GM19438 (cell line): ENCODE results near the gene BPIFB3.
"Not testable (repeated sequence)": the region's sequence is repeated elsewhere in the genome, so short reads cannot be mapped to it uniquely, and the experiment has no call there.

Experiments used
- ATAC-seq: cut with Tn5 transposase; IDR thresholded peaks from one replicate; pipeline ENCODE4 v1.9.1; 2021; ENCODE audit warnings: low read depth; ENCODE audit not compliant: unreplicated experiment

The BPIFB3 gene

GRCh38 chr20:33027769-33028751, 25.6 kb upstream of the BPIFB3 start:
- no peak for ATAC-seq

DNA sequence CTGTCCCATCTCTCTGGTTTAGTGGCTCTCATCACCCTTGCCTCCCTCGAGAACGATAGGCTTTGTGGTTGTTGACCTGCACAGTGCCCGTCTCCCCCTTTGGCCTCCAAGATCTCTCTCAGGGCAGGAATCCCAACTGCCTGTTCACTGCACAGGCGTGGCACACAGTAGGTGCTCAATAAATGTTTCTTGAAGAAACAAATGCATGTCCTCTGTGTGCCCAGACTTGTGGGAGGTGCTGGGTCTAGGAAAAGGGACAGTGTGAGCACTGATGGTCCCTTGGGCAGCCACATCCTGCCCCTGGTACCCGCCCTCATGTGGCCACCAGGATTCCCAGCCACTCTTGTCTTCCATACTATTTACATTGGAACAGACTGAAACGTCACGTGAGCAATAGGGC, 24.8 kb upstream of the BPIFB3 start:
- no peak for ATAC-seq

- no peak for ATAC-seq
Measured at GRCh38 chr20:33030076-33030475, 23.6 kb upstream of the BPIFB3 start.

DNA sequence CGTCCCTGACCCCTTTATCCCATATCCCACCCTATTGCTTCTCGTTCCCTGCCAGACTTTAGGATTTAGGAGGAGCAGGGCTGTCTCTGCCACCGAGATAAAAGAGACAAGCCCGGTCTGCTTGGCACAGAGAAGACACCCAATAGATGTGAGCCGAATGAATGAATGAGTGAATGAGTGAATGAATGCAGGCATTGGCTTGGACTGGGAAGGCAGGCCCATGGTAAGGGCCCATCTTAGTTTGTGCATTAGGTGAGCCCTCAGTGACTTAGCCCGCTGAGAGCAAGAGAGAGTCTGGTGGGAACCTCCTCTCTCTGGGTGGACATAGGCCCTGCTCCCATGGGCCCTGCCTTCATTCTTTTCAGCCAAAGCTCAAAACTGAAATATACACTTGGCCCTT, 23.1 kb upstream of the BPIFB3 start:
- ATAC-seq, result no peak

GRCh38 chr20:33031531-33031930, 22.2 kb upstream of the BPIFB3 start, which contains the start of gene BPIFB6:
TSS of gene BPIFB6 (plus strand) at chr20:33031648. CDS start at chr20:33031648, 0 bp downstream.
- no peak for ATAC-seq

- no peak for ATAC-seq
Measured at GRCh38 chr20:33032555-33032954, 21.1 kb upstream of the BPIFB3 start.

DNA sequence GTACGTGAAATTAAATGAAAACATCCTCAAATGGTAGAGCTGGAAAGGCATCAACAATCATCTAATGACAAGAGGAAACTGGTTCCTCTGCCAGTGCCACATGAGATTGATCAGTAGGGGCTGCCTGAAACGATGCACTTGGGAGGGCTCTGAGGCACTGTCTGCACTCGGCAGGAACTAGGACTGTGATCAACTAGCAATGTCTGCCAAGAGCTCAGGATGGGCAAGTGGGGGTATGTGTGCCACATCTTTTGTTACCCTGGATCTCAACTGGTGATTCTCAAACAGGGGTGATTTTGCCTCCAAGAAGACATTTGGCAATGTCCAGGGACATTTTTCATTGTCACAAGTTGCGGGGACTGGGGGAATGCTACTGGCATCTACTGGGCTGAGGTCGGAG, 20.3 kb upstream of the BPIFB3 start:
- no peak for ATAC-seq

GRCh38 chr20:33034115-33034514, 19.6 kb upstream of the BPIFB3 start:
- no peak for ATAC-seq

DNA sequence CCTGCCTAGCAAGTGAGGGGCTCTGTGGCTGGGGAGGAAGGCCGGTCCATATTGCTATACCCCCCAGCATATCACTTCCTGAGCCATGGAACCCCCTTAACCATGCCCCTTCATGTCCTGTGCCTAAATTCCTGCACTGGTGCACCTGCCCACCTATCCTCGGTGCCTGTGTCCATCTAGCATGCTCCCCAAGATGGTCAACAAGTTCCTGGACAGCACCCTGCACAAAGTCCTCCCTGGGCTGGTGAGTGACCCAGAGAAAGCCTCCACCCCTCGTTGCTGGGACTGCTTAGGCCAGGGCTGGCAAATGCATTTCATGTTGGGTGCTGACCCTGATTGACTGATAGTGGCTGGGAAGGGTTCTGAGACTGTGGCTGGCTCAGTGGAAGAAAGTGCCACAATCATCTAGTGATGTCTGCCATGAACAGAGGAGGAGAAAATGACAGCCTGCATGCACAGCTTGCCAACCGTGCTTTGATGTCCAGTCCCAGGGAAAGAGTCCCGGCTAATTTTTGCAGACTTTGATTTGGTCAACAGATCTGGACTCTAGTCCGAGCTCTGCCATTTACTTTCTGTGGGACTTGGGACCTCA, 18.7 kb upstream of the BPIFB3 start:
- no peak for ATAC-seq

DNA sequence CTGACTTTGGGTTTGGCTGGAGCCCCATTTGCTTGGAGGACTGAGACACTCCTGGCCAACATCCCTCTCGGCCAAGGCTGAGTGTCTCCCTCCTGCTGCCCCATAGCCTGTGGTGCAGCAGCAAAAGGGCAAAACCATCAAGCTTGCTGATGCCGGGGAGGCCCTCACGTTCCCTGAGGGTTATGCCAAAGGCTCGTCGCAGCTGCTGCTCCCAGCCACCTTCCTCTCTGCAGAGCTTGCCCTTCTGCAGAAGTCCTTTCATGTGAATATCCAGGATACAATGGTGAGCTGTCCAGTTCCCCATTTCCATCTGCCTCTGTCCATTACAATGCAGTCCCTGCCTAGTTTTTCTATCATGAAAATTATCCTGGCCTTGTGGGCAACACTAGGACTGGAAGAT, 16.2 kb upstream of the BPIFB3 start:
- ATAC-seq, result no peak

GRCh38 chr20:33038243-33038642, 15.5 kb upstream of the BPIFB3 start:
- ATAC-seq, result no peak

DNA sequence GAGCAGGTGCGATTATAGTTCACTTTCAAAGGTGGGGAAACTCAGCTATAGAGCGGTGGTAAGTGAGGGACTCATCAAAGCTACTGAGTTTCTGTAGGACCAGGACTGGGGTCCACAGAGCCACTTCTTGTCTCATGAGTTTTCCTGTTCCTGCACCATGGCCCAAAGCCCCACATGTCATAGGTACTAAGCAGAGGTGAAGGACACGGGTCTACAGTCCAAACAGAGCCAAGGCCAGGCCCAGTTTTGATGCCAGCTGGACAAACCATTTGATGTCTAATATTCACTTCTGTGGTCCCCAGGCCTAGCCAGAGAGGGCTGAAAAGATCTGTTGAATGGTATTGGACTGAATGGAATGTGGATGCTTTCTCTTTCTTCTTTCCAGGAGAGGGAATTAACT, 11.3 kb upstream of the BPIFB3 start:
- no peak for ATAC-seq

DNA sequence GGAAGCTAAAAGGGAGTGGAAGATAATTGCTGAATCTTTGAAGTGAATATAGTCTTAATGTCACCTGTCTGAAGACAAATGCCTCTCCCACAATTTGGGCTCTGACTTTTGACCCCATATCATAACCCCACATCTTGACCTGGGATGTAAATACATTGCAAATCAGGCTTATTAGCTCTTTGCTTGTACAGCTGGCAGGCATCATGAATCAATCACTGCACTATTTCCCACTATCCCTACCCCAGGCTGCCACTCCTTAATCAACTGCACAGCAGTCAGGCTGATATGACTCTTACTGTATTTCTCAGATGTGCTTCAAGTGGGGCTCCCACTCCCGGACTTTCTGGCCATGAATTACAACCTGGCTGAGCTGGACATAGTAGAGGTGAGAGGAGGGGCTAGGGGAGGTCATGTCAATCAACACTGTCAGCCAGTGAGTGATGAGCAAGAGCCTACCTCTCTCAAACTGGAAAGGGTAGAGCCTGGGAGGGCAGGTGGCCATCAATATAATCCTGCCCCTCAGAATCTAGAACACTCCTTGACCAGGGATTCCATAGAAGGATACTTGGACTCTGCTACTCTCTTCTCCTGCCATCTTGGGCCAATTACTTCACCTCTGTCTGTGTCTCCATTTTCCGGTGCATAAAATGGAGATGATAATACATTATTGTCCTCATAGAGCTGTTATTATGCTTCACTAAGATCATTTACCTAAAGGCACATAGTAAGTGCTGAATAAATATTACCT, 10.5 kb upstream of the BPIFB3 start:
- no peak for ATAC-seq

- ATAC-seq, result no peak
Measured at GRCh38 chr20:33043731-33044181, 9.9 kb upstream of the BPIFB3 start.

GRCh38 chr20:33045129-33045721, 8.5 kb upstream of the BPIFB3 start:
- not testable (repeated sequence) for ATAC-seq

- ATAC-seq, result no peak
Measured at GRCh38 chr20:33046412-33046811, 7.3 kb upstream of the BPIFB3 start.

GRCh38 chr20:33051333-33051732, 2.4 kb upstream of the BPIFB3 start:
- no peak for ATAC-seq

DNA sequence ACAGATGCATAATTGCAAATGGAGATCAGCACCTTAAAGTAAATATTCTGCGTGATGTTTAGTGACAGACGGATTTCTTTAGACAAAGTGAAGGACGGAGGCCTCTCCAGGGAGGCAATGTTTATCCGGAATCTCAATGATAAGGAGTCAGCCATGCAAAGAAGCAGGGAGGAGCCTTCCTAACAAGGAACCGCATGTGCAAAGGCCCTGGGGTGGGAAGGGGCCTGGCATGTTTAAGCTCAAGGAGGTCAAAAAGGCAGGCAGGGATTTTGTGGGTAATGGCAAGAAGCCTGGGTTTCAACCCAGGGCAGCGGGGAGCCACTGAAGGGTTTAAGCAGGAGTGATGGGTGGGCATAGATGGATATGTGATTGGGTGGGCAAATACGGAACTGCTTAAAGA, 678 bp downstream of the BPIFB3 start:
- ATAC-seq, result no peak

GRCh38 chr20:33054791-33055190, 1.1 kb downstream of the BPIFB3 start:
- ATAC-seq, result no peak

- no peak for ATAC-seq
Measured at GRCh38 chr20:33059136-33059535, 5.4 kb downstream of the BPIFB3 start.
